GM23338 (cell line): ENCODE measurements around the gene ORM1. TPM values are rescaled to one million over a fixed set of nuclear protein-coding genes. Genes with fewer than 3 reads are reported as not detected.

Source experiments
- ATAC-seq: fragments of 200-7000 bp; cut with Tn5 transposase; 3 replicates; pipeline ENCODE4 v1.9.1; 2020
- DNase-seq: peaks from one replicate; pipeline ENCODE4 v3.0.0-alpha.2; 2015; ENCODE audit warnings: low spot score
- H2AFZ ChIP-seq: fragments of 200-600 bp; sonication (generic); 2 replicates; pipeline ENCODE4 v1.8.0; 2016; ENCODE audit warnings: antibody characterized with exemption, mild to moderate bottlenecking, moderate library complexity
- H3F3A ChIP-seq: fragments of 200-600 bp; sonication (generic); replicated peaks from 2 replicates; pipeline ENCODE4 v1.8.0; 2017; ENCODE audit warnings: antibody characterized with exemption, mixed run types, low read depth
- H3K27ac ChIP-seq: fragments of 200-600 bp; sonication (generic); 2 replicates; pipeline ENCODE4 v1.6.1; 2016; ENCODE audit warnings: low read depth
- H3K27me3 ChIP-seq: fragments of 200-600 bp; sonication (generic); 2 replicates; pipeline ENCODE4 v1.8.0; 2016; ENCODE audit warnings: mild to moderate bottlenecking, mixed run types, moderate library complexity; ENCODE audit not compliant: insufficient read depth
- H3K36me3 ChIP-seq: fragments of 200-600 bp; sonication (generic); 2 replicates; pipeline ENCODE4 v1.8.0; 2016; ENCODE audit warnings: mild to moderate bottlenecking; ENCODE audit not compliant: insufficient read depth
- H3K4me1 ChIP-seq: fragments of 200-600 bp; sonication (generic); 2 replicates; pipeline ENCODE4 v1.8.0; 2016; ENCODE audit warnings: mild to moderate bottlenecking, moderate library complexity; ENCODE audit not compliant: insufficient read depth
- H3K4me2 ChIP-seq: fragments of 200-600 bp; sonication (generic); 2 replicates; pipeline ENCODE4 v1.7.1; 2017; ENCODE audit warnings: mixed run types
- H3K4me3 ChIP-seq: fragments of 200-600 bp; sonication (generic); 2 replicates; pipeline ENCODE4 v1.6.1; 2016; ENCODE audit warnings: mixed run types
- H3K79me2 ChIP-seq: fragments of 200-600 bp; sonication (generic); replicated peaks from 2 replicates; pipeline ENCODE4 v1.8.0; 2017; ENCODE audit warnings: mild to moderate bottlenecking; ENCODE audit not compliant: insufficient read depth
- H3K9me2 ChIP-seq: fragments of 200-600 bp; sonication (generic); 2 replicates; pipeline ENCODE4 v1.8.0; 2017; ENCODE audit not compliant: insufficient read depth
- H4K20me1 ChIP-seq: fragments of 200-600 bp; sonication (generic); replicated peaks from 2 replicates; pipeline ENCODE4 v1.8.0; 2017; ENCODE audit warnings: mild to moderate bottlenecking; ENCODE audit not compliant: insufficient read depth
- H3K27ac Mint-ChIP-seq: 2 replicates; pipeline ENCODE4 v1.8.0; 2020; ENCODE audit warnings: inconsistent platforms, mild to moderate bottlenecking, moderate library complexity, mixed read lengths
- H3K27me3 Mint-ChIP-seq: 3 replicates; pipeline ENCODE4 v1.8.0; 2022; ENCODE audit warnings: low read depth, mild to moderate bottlenecking, moderate library complexity, mixed read lengths, inconsistent platforms; ENCODE audit not compliant: insufficient read depth, poor library complexity
- H3K36me3 Mint-ChIP-seq: 3 replicates; pipeline ENCODE4 v1.8.0; 2021; ENCODE audit warnings: low read depth, mild to moderate bottlenecking, inconsistent platforms, moderate library complexity, mixed read lengths
- H3K4me1 Mint-ChIP-seq: 3 replicates; pipeline ENCODE4 v1.8.0; 2020; ENCODE audit warnings: mild to moderate bottlenecking, inconsistent platforms, mixed read lengths
- H3K4me3 Mint-ChIP-seq: 3 replicates; pipeline ENCODE4 v1.8.0; 2021; ENCODE audit warnings: moderate library complexity, mild to moderate bottlenecking, inconsistent platforms, mixed read lengths
- H3K9me3 Mint-ChIP-seq: 3 replicates; pipeline ENCODE4 v1.8.0; 2020; ENCODE audit warnings: moderate library complexity, mild to moderate bottlenecking, inconsistent platforms, mixed read lengths
- CREB1 ChIP-seq: fragments of 250-450 bp; sonication (Bioruptor Pico); IDR thresholded peaks from 2 replicates; pipeline ENCODE4 v1.5.0; 2020; ENCODE audit warnings: low read depth, mild to moderate bottlenecking, moderate library complexity
- EZH2 ChIP-seq: fragments of 200-600 bp; sonication (generic); IDR thresholded peaks from one replicate; pipeline ENCODE4 v1.8.0; 2017; ENCODE audit warnings: antibody characterized with exemption, mild to moderate bottlenecking, low read depth; ENCODE audit not compliant: unreplicated experiment
- EZH2phosphoT487 ChIP-seq: fragments of 200-600 bp; sonication (generic); IDR thresholded peaks from one replicate; pipeline ENCODE4 v1.8.1; 2018; ENCODE audit warnings: antibody characterized with exemption; ENCODE audit not compliant: unreplicated experiment
- JUNB ChIP-seq: IDR thresholded peaks from one replicate; pipeline ENCODE4 v1.6.1; 2016; ENCODE audit warnings: antibody characterized with exemption; ENCODE audit not compliant: unreplicated experiment
- NANOG ChIP-seq: IDR thresholded peaks from 2 replicates; pipeline ENCODE4 v1.6.1; 2016; ENCODE audit warnings: antibody characterized with exemption, borderline replicate concordance
- POLR2AphosphoS5 ChIP-seq: IDR thresholded peaks from 2 replicates; pipeline ENCODE4 v1.6.1; 2016; ENCODE audit warnings: antibody characterized with exemption, low read depth
- STAT1 ChIP-seq: IDR thresholded peaks from one replicate; pipeline ENCODE4 v1.6.1; 2016; ENCODE audit warnings: antibody characterized with exemption; ENCODE audit not compliant: unreplicated experiment
- ZNF114 ChIP-seq: fragments of 250-450 bp; sonication (Bioruptor Pico); IDR thresholded peaks from 2 replicates; pipeline ENCODE4 v1.5.0; 2020; ENCODE audit warnings: mild to moderate bottlenecking, moderate library complexity
- ZNF331 ChIP-seq: fragments of 250-450 bp; sonication (Bioruptor Pico); IDR thresholded peaks from 2 replicates; pipeline ENCODE4 v1.5.0; 2020; ENCODE audit warnings: low read depth, mild to moderate bottlenecking, moderate library complexity
- polyA plus RNA-seq: library from polyadenylated mRNA; unstranded; fragments of >200 nt; fragmentation: Nextera tagmentation; extraction: Ambion mirVana; gene quantifications from 2 replicates; pipeline ENCODE4 v1.2.1, GENCODE V29; 2016
- total RNA-seq: library from RNA; depleted of rRNA; stranded (reverse); fragments of >200 nt; shearing (Covaris generic); gene quantifications from 2 replicates; pipeline ENCODE4 v1.2.3, GENCODE V29; 2014
- TF ChIP-seq, protein P1 (sequence below): fragments of 250-450 bp; sonication (Bioruptor Pico); IDR thresholded peaks from 2 replicates; pipeline ENCODE4 v1.5.0; 2020; ENCODE audit warnings: mild to moderate bottlenecking, moderate library complexity
- TF ChIP-seq, protein P2 (sequence below): IDR thresholded peaks from 2 replicates; pipeline ENCODE4 v1.6.1; 2016; ENCODE audit warnings: antibody characterized with exemption
- TF ChIP-seq, protein P3 (sequence below), 2 experiments: fragments of 200-600 bp in 1 of 2; sonication (generic) in 1 of 2; conservative IDR thresholded peaks; 2 replicates each; pipeline versions ENCODE4 v1.5.1 to v1.6.1; 2016 to 2017; ENCODE audit warnings: antibody characterized with exemption in 2 of 2, low read depth in 2 of 2, mild to moderate bottlenecking in 2 of 2, moderate library complexity in 1 of 2
- TF ChIP-seq, protein P4 (sequence below): IDR thresholded peaks from one replicate; pipeline ENCODE4 v1.6.1; 2018; ENCODE audit warnings: antibody characterized with exemption; ENCODE audit not compliant: unreplicated experiment

The ORM1 gene
- total and polyA plus RNA-seq, 2 experiments from 2014 or later, result not detected

DNA sequence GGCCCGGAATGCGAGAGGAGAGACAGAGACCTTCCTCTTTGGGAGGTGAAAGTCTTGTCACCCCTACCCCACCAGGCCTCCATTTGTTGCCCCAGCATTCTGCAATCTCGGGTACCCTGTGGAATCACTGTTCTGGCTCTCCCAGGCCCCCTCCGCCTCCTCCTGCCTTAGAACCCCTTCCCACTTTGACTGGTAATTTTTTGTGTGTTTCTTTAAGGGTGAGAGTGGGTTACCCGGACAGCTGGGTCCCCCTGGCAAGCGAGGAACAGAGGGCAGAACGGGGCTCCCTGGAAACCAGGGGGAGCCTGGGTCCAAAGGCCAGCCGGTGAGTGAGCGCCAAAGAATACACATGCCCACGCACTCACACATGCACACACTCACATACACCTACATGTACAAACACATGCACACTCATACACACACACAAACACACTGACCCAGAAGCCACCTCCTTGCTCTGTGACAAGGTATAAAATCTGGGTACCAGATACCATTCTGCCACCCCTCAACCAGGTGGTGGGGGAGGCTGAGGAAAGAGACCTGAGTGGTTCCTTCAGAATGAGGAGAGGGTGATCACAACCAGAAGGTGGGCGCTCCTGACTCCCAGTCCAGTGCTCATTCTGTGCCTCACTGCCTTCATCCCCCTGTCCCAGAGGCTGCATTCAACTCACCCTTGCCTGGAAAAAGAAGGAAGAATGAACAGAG is 30.9 kb upstream of the ORM1 start:
- Histone ChIP-seq H3K27me3 (no peaks in the 10 kb centered on the region), H3K4me2 (no peak overlapping the region), H3F3A (no peaks in the 10 kb centered on the region), H3K4me1 (peaks cover 7% of the 10 kb centered on the region), H3K36me3 (peaks cover 34% of the 10 kb centered on the region), H3K79me2 (no peaks in the 10 kb centered on the region), H4K20me1 (no peaks in the 10 kb centered on the region), H3K9me2 (no peaks in the 10 kb centered on the region), H3K4me3 (no peak overlapping the region), H2AFZ (no peak overlapping the region), H3K27ac (no peak overlapping the region)
- Mint-ChIP-seq H3K27me3 (no peaks in the 10 kb centered on the region), H3K4me3 (no peak overlapping the region), H3K9me3 (peaks cover 19% of the 10 kb centered on the region), H3K4me1 (peaks cover 17% of the 10 kb centered on the region), H3K36me3 (peaks cover 45% of the 10 kb centered on the region), H3K27ac (no peak overlapping the region)
- no peak for DNase-seq
- no peak for ATAC-seq
- TF ChIP-seq, protein P1, sequence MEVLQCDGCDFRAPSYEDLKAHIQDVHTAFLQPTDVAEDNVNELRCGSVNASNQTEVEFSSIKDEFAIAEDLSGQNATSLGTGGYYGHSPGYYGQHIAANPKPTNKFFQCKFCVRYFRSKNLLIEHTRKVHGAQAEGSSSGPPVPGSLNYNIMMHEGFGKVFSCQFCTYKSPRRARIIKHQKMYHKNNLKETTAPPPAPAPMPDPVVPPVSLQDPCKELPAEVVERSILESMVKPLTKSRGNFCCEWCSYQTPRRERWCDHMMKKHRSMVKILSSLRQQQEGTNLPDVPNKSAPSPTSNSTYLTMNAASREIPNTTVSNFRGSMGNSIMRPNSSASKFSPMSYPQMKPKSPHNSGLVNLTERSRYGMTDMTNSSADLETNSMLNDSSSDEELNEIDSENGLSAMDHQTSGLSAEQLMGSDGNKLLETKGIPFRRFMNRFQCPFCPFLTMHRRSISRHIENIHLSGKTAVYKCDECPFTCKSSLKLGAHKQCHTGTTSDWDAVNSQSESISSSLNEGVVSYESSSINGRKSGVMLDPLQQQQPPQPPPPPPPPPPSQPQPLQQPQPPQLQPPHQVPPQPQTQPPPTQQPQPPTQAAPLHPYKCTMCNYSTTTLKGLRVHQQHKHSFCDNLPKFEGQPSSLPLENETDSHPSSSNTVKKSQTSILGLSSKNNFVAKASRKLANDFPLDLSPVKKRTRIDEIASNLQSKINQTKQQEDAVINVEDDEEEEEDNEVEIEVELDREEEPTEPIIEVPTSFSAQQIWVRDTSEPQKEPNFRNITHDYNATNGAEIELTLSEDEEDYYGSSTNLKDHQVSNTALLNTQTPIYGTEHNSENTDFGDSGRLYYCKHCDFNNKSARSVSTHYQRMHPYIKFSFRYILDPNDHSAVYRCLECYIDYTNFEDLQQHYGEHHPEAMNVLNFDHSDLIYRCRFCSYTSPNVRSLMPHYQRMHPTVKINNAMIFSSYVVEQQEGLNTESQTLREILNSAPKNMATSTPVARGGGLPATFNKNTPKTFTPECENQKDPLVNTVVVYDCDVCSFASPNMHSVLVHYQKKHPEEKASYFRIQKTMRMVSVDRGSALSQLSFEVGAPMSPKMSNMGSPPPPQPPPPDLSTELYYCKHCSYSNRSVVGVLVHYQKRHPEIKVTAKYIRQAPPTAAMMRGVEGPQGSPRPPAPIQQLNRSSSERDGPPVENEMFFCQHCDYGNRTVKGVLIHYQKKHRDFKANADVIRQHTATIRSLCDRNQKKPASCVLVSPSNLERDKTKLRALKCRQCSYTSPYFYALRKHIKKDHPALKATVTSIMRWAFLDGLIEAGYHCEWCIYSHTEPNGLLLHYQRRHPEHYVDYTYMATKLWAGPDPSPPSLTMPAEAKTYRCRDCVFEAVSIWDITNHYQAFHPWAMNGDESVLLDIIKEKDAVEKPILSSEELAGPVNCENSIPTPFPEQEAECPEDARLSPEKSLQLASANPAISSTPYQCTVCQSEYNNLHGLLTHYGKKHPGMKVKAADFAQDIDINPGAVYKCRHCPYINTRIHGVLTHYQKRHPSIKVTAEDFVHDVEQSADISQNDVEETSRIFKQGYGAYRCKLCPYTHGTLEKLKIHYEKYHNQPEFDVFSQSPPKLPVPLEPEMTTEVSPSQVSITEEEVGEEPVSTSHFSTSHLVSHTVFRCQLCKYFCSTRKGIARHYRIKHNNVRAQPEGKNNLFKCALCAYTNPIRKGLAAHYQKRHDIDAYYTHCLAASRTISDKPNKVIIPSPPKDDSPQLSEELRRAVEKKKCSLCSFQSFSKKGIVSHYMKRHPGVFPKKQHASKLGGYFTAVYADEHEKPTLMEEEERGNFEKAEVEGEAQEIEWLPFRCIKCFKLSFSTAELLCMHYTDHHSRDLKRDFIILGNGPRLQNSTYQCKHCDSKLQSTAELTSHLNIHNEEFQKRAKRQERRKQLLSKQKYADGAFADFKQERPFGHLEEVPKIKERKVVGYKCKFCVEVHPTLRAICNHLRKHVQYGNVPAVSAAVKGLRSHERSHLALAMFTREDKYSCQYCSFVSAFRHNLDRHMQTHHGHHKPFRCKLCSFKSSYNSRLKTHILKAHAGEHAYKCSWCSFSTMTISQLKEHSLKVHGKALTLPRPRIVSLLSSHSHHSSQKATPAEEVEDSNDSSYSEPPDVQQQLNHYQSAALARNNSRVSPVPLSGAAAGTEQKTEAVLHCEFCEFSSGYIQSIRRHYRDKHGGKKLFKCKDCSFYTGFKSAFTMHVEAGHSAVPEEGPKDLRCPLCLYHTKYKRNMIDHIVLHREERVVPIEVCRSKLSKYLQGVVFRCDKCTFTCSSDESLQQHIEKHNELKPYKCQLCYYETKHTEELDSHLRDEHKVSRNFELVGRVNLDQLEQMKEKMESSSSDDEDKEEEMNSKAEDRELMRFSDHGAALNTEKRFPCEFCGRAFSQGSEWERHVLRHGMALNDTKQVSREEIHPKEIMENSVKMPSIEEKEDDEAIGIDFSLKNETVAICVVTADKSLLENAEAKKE, result no peak
- TF ChIP-seq NANOG (no peak), ZNF114 (CRISPR knock-in tag) (no peak), EZH2 (no peak), CREB1 (no peak), JUNB (no peak), STAT1 (no peak), POLR2AphosphoS5 (no peak), ZNF331 (CRISPR knock-in tag) (no peak), EZH2phosphoT487 (no peak)
- TF ChIP-seq, protein P2, sequence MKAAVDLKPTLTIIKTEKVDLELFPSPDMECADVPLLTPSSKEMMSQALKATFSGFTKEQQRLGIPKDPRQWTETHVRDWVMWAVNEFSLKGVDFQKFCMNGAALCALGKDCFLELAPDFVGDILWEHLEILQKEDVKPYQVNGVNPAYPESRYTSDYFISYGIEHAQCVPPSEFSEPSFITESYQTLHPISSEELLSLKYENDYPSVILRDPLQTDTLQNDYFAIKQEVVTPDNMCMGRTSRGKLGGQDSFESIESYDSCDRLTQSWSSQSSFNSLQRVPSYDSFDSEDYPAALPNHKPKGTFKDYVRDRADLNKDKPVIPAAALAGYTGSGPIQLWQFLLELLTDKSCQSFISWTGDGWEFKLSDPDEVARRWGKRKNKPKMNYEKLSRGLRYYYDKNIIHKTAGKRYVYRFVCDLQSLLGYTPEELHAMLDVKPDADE, result no peak
- TF ChIP-seq, protein P3, sequence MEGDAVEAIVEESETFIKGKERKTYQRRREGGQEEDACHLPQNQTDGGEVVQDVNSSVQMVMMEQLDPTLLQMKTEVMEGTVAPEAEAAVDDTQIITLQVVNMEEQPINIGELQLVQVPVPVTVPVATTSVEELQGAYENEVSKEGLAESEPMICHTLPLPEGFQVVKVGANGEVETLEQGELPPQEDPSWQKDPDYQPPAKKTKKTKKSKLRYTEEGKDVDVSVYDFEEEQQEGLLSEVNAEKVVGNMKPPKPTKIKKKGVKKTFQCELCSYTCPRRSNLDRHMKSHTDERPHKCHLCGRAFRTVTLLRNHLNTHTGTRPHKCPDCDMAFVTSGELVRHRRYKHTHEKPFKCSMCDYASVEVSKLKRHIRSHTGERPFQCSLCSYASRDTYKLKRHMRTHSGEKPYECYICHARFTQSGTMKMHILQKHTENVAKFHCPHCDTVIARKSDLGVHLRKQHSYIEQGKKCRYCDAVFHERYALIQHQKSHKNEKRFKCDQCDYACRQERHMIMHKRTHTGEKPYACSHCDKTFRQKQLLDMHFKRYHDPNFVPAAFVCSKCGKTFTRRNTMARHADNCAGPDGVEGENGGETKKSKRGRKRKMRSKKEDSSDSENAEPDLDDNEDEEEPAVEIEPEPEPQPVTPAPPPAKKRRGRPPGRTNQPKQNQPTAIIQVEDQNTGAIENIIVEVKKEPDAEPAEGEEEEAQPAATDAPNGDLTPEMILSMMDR (conservative IDR thresholded peaks at IDR 0.05; ENCODE audit: low read depth in 2 of 2), result no peak
- TF ChIP-seq, protein P4, sequence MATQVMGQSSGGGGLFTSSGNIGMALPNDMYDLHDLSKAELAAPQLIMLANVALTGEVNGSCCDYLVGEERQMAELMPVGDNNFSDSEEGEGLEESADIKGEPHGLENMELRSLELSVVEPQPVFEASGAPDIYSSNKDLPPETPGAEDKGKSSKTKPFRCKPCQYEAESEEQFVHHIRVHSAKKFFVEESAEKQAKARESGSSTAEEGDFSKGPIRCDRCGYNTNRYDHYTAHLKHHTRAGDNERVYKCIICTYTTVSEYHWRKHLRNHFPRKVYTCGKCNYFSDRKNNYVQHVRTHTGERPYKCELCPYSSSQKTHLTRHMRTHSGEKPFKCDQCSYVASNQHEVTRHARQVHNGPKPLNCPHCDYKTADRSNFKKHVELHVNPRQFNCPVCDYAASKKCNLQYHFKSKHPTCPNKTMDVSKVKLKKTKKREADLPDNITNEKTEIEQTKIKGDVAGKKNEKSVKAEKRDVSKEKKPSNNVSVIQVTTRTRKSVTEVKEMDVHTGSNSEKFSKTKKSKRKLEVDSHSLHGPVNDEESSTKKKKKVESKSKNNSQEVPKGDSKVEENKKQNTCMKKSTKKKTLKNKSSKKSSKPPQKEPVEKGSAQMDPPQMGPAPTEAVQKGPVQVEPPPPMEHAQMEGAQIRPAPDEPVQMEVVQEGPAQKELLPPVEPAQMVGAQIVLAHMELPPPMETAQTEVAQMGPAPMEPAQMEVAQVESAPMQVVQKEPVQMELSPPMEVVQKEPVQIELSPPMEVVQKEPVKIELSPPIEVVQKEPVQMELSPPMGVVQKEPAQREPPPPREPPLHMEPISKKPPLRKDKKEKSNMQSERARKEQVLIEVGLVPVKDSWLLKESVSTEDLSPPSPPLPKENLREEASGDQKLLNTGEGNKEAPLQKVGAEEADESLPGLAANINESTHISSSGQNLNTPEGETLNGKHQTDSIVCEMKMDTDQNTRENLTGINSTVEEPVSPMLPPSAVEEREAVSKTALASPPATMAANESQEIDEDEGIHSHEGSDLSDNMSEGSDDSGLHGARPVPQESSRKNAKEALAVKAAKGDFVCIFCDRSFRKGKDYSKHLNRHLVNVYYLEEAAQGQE, result no peak
